T-helper 17 cell (primary cell): Measurements from ENCODE around the gene IVD. TPM values are rescaled to one million over a fixed set of nuclear protein-coding genes. Genes with fewer than 3 reads are reported as not detected.

Experiments used
- ATAC-seq: fragments of 150-1000 bp; cut with Tn5 transposase; 2 replicates; pipeline ENCODE4 v1.10.0; 2021; ENCODE audit warnings: mild to moderate bottlenecking, moderate library complexity
- DNase-seq, 3 donors: peaks; one replicate each; pipeline versions ENCODE4 v3.0.0 to v3.0.0-alpha.2; 2020 to 2021
- H3K9me3 ChIP-seq: one replicate; pipeline ENCODE4 v1.7.0; 2013; ENCODE audit warnings: low read length, mild to moderate bottlenecking; ENCODE audit not compliant: control insufficient read depth, poor library complexity, severe bottlenecking
- H3K27ac Mint-ChIP-seq: one replicate; pipeline ENCODE4 v1.8.0; 2022; ENCODE audit warnings: mild to moderate bottlenecking, moderate library complexity, mixed read lengths
- H3K27me3 Mint-ChIP-seq: one replicate; pipeline ENCODE4 v1.8.0; 2022; ENCODE audit warnings: mixed read lengths
- H3K36me3 Mint-ChIP-seq: one replicate; pipeline ENCODE4 v1.8.0; 2022; ENCODE audit warnings: low read depth, mixed read lengths
- H3K4me1 Mint-ChIP-seq: one replicate; pipeline ENCODE4 v1.8.0; 2022; ENCODE audit warnings: mild to moderate bottlenecking, mixed read lengths
- H3K4me3 Mint-ChIP-seq: one replicate; pipeline ENCODE4 v1.8.0; 2022; ENCODE audit warnings: mild to moderate bottlenecking, moderate library complexity, mixed read lengths
- total RNA-seq, 4 donors: library from RNA in 2 of 4; stranded (reverse) in 2 of 4; gene quantifications; one replicate each; pipeline ENCODE4 v1.2.3 and lab custom pipeline; 2022 to 2026

Gene IVD
- total RNA-seq, 2 donors from 2014 or later = 30.1 to 37.0 TPM

GRCh38 chr15:40366457-40367370 is 38.9 kb upstream of the IVD start:
- Mint-ChIP-seq H3K36me3 (no peaks in the 10 kb centered on the region), H3K27me3 (no peaks in the 10 kb centered on the region), H3K4me3 (peak overlapping the region; percentile 93), H3K4me1 (peaks cover 27% of the 10 kb centered on the region), H3K27ac (peak overlapping the region; percentile 91)
- DNase-seq (no peak), ATAC-seq (no peak)
- no peaks in the 10 kb centered on the region for H3K9me3 ChIP-seq

- DNase-seq (no peak), ATAC-seq (no peak)
- no peaks in the 10 kb centered on the region for H3K36me3 Mint-ChIP-seq
- peak overlapping the region; percentile 91 for H3K27ac Mint-ChIP-seq
- peak overlapping the region; percentile 93 for H3K4me3 Mint-ChIP-seq
- no peaks in the 10 kb centered on the region for H3K27me3 Mint-ChIP-seq
- H3K4me1 Mint-ChIP-seq = peaks cover 27% of the 10 kb centered on the region
- H3K9me3 ChIP-seq = no peaks in the 10 kb centered on the region
Observed at GRCh38 chr15:40367371-40367685, 38.3 kb upstream of the IVD start.

GRCh38 chr15:40367686-40368611 is 37.6 kb upstream of the IVD start:
- Mint-ChIP-seq H3K27me3 (no peaks in the 10 kb centered on the region), H3K4me1 (peaks cover 22% of the 10 kb centered on the region), H3K4me3 (peak overlapping the region; percentile 93), H3K27ac (peak overlapping the region; percentile 91), H3K36me3 (no peaks in the 10 kb centered on the region)
- ATAC-seq = peak; percentile 96
- no peaks in the 10 kb centered on the region for H3K9me3 ChIP-seq
- peak; percentile 81 to 85 (median 84) for DNase-seq

GRCh38 chr15:40368719-40369473 is 36.7 kb upstream of the IVD start:
- Mint-ChIP-seq H3K27me3 (no peaks in the 10 kb centered on the region), H3K36me3 (no peaks in the 10 kb centered on the region), H3K27ac (no peak overlapping the region), H3K4me1 (peaks cover 22% of the 10 kb centered on the region), H3K4me3 (peak overlapping the region; percentile 63)
- no peaks in the 10 kb centered on the region for H3K9me3 ChIP-seq
- ATAC-seq (no peak), DNase-seq (no peak)

GRCh38 chr15:40369474-40369869 is 36.1 kb upstream of the IVD start:
- ATAC-seq (no peak), DNase-seq (no peak)
- Mint-ChIP-seq H3K27me3 (no peaks in the 10 kb centered on the region), H3K36me3 (no peaks in the 10 kb centered on the region), H3K27ac (no peak overlapping the region), H3K4me3 (peak overlapping the region; percentile 36), H3K4me1 (peaks cover 20% of the 10 kb centered on the region)
- H3K9me3 ChIP-seq = no peaks in the 10 kb centered on the region

GRCh38 chr15:40369971-40370370 is 35.6 kb upstream of the IVD start:
- Mint-ChIP-seq H3K36me3 (no peaks in the 10 kb centered on the region), H3K27ac (no peak overlapping the region), H3K4me1 (peaks cover 20% of the 10 kb centered on the region), H3K27me3 (no peaks in the 10 kb centered on the region), H3K4me3 (no peak overlapping the region)
- ATAC-seq = no peak
- H3K9me3 ChIP-seq = no peaks in the 10 kb centered on the region
- DNase-seq = no peak

- Mint-ChIP-seq H3K4me1 (peaks cover 4% of the 10 kb centered on the region), H3K27ac (no peak overlapping the region), H3K4me3 (no peak overlapping the region)
Observed at GRCh38 chr15:40372981-40373380, 32.6 kb upstream of the IVD start.

GRCh38 chr15:40377606-40378005 is 28.0 kb upstream of the IVD start:
- no peak overlapping the region for H3K27ac Mint-ChIP-seq
- H3K4me1 Mint-ChIP-seq = peaks cover 7% of the 10 kb centered on the region
- no peak for DNase-seq
- H3K27me3 Mint-ChIP-seq = no peaks in the 10 kb centered on the region
- ATAC-seq = no peak
- H3K36me3 Mint-ChIP-seq = no peaks in the 10 kb centered on the region
- H3K4me3 Mint-ChIP-seq = no peak overlapping the region
- H3K9me3 ChIP-seq = no peaks in the 10 kb centered on the region

More at GRCh38 chr15:40372981-40373380, 32.6 kb upstream of the IVD start:
- Mint-ChIP-seq H3K36me3 (no peaks in the 10 kb centered on the region), H3K27me3 (no peaks in the 10 kb centered on the region)
- ATAC-seq = no peak
- DNase-seq = no peak
- H3K9me3 ChIP-seq = no peaks in the 10 kb centered on the region

GRCh38 chr15:40379374-40379773 is 26.2 kb upstream of the IVD start:
- Mint-ChIP-seq H3K27me3 (no peaks in the 10 kb centered on the region), H3K36me3 (no peaks in the 10 kb centered on the region)
- no peak for ATAC-seq

GRCh38 chr15:40379853-40380252 is 25.7 kb upstream of the IVD start:
- H3K9me3 ChIP-seq = no peaks in the 10 kb centered on the region
- H3K4me3 Mint-ChIP-seq = no peak overlapping the region
- H3K4me1 Mint-ChIP-seq = peaks cover 19% of the 10 kb centered on the region
- H3K27me3 Mint-ChIP-seq = no peaks in the 10 kb centered on the region
- DNase-seq = no peak
- no peaks in the 10 kb centered on the region for H3K36me3 Mint-ChIP-seq
- no peak overlapping the region for H3K27ac Mint-ChIP-seq
- ATAC-seq = no peak

More at GRCh38 chr15:40379374-40379773, 26.2 kb upstream of the IVD start:
- no peak overlapping the region for H3K27ac Mint-ChIP-seq
- no peaks in the 10 kb centered on the region for H3K9me3 ChIP-seq
- no peak for DNase-seq
- peaks cover 18% of the 10 kb centered on the region for H3K4me1 Mint-ChIP-seq
- no peak overlapping the region for H3K4me3 Mint-ChIP-seq

- ATAC-seq (no peak), DNase-seq (no peak)
- H3K9me3 ChIP-seq = no peaks in the 10 kb centered on the region
- no peaks in the 10 kb centered on the region for H3K27me3 Mint-ChIP-seq
- no peak overlapping the region for H3K4me3 Mint-ChIP-seq
- no peaks in the 10 kb centered on the region for H3K36me3 Mint-ChIP-seq
- no peak overlapping the region for H3K27ac Mint-ChIP-seq
- H3K4me1 Mint-ChIP-seq = peaks cover 19% of the 10 kb centered on the region
Observed at GRCh38 chr15:40380636-40381035, 25.0 kb upstream of the IVD start.

- Mint-ChIP-seq H3K27me3 (no peaks in the 10 kb centered on the region), H3K4me3 (no peak overlapping the region), H3K27ac (peak overlapping the region; percentile 79), H3K4me1 (peaks cover 19% of the 10 kb centered on the region), H3K36me3 (no peaks in the 10 kb centered on the region)
- no peaks in the 10 kb centered on the region for H3K9me3 ChIP-seq
- DNase-seq = no peak
- no peak for ATAC-seq
Observed at GRCh38 chr15:40381818-40382529, 23.6 kb upstream of the IVD start.
